ENCODE data around the gene KRTAP4-6. TPM values are rescaled to one million over a fixed set of nuclear protein-coding genes. Genes with fewer than 3 reads are reported as not detected.
"Not testable (repeated sequence)": the region's sequence is repeated elsewhere in the genome, so short reads cannot be mapped to it uniquely, and the experiment has no call there.

KRTAP4-6 gene
- total RNA-seq (2014; rRNA removed) = not detected in 2 replicates
- polyA plus RNA-seq (2012) = not detected

DNA sequence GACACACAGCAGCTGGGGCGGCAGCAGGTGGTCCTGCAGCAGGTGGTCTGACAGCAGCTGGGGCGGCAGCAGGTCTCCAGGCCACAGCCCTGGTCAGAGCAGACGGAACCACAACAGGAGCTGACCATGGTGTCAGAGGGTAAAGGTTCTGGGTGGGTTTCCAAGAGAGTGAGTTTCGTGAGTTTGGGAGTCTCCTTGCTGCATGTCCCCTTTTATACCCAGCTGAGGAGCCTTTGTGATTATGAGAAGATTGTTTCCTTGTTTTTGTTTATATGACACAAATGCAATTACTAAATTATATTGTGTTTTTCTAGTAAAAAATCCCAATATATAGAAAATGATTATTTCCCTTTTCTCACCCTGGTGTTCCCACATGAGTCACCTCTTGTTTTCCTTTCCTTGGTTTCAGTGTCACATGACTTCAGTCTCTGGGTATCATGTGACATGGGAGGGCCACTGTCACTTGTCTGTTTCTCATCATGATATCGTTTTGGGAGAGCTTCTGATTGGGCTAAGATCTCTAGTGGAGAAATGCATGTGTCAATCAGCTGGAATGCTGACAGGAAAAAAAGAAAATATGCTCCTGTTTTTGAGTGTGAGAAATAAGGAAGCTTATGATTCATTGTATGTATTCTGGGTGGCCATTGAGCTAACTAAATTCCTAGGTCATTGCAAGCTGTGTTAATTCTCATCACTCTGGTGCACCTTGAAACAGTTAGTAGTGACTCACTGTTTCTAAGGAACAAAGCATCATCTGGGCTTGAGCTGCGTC, at the start of gene KRTAP4-6:
TSS of gene KRTAP4-6 (minus strand) at position 185 of the 772 bp plus-strand sequence. CDS start at position 128, 57 bp downstream.
- peak; percentile 61 for DNase-seq (ENCODE audit: low read depth)

DNA sequence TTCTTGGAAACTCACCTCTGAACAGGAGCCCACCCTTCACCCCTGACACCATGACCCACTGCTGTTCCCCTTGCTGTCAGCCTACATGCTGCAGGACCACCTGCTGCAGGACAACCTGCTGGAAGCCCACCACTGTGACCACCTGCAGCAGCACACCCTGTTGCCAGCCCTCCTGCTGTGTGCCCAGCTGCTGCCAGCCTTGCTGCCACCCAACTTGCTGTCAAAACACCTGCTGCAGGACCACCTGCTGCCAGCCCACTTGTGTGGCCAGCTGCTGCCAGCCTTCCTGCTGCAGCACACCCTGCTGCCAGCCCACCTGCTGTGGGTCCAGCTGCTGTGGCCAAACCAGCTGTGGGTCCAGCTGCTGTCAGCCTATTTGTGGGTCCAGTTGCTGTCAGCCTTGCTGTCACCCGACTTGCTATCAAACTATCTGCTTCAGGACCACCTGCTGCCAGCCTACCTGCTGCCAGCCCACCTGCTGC, 49.5 kb upstream of the KRTAP4-6 start, which contains the start of gene KRTAP9-1:
TSS of gene KRTAP9-1 (plus strand) at position 51 of the 482 bp plus-strand sequence. CDS start at position 51, 0 bp downstream.
- DNase-seq (ENCODE audit: low read depth) = not testable (repeated sequence)

DNA sequence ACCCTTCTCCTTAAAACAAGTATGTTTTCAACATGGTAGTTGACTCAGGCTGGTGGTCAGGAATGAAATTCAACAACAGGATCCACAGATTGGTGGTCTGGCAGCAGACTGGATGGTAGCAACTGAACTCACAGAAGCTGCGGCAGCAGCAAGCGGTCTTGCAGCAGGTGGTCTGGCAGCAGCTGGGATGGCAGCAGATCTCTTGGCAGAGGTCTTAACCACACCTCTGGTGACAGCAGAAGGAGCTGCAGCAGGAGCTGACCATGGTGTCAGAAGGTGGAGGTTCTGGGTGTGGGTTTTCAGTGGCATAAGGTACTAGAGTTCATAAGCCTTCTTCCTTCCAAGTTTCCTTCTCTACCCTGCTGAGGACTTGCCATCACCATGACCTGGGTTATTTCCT, 46.5 kb upstream of the KRTAP4-6 start:
- peak; percentile 60 for DNase-seq (ENCODE audit: low read depth)

DNA sequence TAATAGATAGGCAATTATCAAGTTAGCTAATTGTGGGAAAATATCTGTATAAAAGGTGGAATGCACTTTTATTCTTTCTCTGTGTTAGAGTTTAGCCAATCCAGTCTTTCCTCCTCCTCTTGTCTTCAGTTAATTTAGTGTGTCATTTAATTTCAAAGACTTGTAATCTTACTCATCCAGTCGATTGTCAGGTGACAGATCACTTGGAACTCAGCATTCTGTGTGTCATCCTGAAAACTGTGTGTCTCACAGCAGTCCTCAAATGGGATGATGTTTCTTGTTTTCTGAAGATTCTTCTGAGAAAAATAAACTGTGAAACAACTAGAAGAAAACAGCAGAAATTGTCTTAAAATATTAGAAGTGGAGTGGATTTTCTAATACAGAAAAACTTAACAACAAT, 44.7 kb upstream of the KRTAP4-6 start:
- no peak for DNase-seq (ENCODE audit: low read depth)

DNA sequence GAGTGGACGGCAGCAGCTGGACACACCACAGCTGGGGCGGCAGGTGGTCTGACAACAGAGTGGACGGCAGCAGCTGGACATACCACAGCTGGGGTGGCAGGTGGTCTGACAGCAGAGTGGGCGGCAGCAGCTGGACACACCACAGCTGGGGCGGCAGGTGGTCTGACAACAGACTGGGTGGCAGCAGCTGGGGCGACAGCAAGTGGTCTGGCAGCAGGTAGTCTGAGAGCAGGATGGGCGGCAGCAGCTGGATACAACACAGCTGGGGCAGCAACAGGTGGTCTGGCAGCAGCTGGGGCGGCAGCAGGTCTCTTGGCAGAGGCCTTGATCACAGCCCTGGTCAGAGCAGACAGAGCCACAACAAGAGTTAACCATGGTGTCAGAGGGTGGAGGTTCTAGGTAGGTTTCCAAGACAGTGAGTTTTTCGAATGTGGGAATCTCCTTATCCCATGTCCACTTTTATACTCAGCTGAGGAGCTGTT, 44.2 kb upstream of the KRTAP4-6 start, which contains the start of gene KRTAP4-1:
TSS of gene KRTAP4-1 (minus strand) at position 432 of the 482 bp plus-strand sequence. CDS start at position 375, 57 bp downstream.
- peak; percentile 32 for DNase-seq (ENCODE audit: low read depth)

DNA sequence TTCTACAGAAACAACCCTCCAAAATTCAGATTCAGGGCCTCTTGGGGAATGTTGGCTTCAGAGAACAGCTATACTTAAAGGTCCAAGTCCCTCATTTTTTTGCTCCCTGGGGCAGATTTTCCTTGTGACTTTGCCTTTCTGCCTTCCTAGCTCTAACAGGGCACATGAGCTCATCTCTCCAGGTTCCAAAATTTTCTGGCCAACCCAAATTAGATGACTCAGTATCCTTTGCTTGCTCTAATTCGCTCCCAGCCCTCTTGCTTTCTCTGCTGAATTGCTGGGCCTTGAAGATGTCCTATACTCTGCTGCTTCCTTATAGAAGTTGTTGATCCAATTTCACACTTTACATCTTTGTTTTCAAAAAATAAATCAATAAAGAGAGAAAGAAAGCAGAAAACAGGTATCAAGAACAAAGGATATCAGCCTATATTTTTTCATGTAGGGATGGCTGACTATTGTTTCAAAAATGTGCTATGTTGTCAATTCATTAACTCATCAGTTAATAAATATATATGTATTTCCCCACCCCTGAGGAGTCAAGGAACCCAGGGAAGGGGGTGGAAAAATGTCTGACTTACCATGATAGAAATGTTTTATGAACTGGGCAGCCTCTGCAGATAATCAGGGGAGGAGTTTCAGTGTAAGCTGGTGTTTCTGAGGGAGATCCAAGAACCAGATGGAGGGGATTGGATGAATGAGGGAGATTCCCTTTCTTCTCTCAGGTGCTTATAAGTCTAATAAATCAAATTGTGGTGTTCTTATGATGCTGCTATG, 38.7 kb upstream of the KRTAP4-6 start:
- DNase-seq (ENCODE audit: low read depth) = no peak

DNA sequence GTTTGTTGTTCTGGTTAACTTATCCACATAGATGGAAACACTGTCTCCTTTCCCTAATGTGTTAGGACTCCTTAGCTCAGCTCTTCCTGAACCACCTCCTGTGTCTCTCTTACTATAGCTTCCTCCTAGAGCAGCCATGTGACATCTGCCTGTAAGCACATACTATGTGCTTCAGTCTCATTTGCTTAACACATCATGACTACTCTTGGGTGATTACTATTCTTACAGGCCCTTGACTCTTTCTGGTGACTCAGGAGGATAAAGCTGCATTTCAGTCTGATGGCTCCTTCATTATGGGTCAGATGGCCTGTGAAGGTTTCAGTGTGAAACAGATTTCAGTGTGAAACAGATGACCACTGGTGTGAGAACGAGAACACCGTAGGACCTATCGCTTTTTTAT, 38.0 kb upstream of the KRTAP4-6 start:
- no peak for DNase-seq (ENCODE audit: low read depth)

DNA sequence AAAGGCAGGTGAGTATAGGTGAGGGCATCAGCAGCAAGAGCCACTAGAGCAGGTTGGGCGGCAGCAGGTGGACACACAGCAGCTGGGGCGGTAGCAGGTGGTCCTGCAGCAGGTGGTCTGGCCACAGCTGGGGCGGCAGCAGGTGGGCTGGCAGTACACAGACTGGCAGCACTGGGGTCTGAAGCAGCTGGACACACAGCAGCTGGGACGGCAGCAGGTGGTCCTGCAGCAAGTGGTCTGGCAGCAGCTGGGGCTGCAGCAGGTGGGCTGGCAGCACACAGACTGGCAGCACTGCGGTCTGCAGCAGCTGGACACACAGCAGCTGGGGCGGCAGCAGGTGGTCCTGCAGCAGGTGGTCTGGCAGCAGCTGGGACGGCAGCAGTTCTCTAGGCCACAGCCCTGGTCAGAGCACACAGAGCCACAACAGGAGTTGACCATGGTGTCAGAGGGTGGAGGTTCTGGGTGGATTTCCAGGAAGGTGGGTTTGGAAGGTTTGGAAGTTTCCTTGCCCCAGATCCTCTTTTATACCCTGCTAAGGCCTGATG, 37.5 kb upstream of the KRTAP4-6 start, which contains the start of gene KRTAP4-2:
TSS of gene KRTAP4-2 (minus strand) at position 495 of the 545 bp plus-strand sequence. CDS start at position 438, 57 bp downstream.
- no peak for DNase-seq (ENCODE audit: low read depth)

DNA sequence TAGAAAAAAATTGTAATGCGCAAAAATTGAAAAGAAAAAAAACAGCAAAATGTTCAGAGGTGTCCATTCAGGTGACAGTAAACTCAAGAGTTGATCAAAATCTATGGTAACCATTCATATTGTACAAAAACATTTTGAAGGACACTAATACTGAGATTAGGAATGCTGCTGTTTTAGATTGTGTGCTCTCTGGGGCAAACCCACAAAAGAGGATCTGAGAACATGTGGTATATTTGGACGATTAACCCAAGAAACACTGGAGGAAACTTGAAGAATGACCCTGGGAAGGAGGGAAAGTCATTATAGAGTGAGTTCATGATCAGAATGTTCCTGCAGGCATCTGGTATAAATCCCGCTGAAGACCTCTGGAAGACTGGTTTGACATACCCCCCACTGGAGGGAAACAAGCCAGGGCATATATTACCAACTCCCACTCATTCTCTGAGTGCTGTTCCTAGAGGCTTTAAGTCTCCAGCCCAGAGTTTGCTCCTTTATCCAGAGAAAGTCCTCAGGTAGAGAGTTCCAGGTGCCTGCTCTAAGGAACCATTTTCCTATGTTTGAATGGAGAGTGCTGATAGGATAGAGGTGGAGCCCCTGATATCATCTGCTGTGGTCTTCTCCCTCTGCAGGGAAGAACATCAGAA, 36.5 kb upstream of the KRTAP4-6 start:
- no peak for DNase-seq (ENCODE audit: low read depth)

DNA sequence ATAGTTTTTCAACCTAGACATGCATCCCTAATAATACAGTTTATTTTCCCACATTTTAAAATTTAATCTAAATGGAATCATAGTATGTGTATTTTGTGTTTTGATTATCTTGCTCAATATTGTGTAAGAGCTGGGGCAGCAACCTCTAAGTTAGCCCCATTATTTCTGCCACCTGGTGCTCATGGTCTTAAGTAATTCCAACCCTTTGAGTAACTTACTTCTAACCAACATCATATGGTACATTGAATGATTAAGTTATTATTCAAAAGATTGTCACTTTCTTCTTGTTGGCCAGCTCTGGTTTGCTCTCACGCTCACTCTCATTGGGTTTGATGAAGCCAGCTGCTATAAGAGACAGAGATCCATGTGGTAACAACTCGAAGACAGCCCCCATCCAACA, 31.5 kb upstream of the KRTAP4-6 start:
- peak; percentile 35 for DNase-seq (ENCODE audit: low read depth)

DNA sequence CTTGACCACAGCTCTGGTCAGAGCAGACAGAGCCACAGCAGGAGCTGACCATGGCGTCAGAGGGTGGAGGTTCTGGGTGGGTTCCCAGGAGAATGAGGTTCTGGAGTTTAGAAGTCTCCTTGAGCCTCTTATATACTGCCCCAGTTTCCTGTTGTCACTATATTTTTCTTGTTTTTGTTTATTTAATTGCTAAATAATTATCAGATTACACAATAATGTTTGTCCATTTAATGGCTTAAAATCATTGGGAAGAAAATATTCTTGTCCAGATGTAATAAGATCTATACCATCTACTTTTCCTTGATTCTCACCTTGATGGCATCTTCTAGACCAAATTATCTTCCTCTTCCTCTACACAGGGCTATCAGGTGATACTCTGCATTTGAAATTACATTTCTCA, 27.8 kb upstream of the KRTAP4-6 start, which contains the start of gene KRTAP4-3:
TSS of gene KRTAP4-3 (minus strand) at position 101 of the 400 bp plus-strand sequence. CDS start at position 52, 49 bp downstream.
- DNase-seq (ENCODE audit: low read depth) = no peak

DNA sequence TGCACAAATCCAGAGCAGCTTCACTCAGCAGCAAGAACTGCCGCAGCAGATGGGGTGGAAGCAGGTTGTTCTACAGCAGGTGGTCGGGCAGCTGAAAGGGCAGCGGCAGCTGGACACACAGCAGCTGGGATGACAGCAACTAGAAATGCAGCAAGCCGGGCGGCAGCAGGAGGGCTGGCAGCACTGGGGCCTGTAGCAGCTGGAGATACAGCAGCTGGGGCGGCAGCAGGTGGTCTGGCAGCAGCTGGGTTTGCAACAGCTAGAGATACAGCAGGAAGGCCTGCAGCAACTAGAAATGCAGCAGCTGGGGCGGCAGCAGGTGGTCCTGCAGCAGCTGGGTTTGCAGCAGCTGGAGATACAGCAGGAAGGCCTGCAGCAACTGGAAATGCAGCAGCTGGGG, 27.2 kb upstream of the KRTAP4-6 start:
- DNase-seq (ENCODE audit: low read depth) = peak; percentile 14

DNA sequence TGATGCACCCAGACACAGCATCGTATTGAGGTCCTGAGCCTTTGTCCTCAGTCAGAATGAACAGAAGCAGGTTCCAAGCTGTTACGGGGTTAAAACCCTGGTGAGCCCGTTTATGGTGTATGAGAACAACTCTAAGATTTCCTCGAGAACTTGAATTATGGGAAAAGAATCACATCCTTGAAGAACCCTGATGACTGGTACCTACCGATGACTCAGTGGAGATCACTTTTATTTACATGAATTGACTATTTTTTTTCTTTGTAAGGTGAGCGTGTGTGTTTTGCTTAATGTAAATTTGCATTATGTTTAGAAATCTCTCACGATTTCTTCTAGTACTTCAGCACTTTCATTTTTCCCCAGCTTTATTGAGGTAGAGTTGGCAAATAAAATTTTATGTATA, 23.5 kb upstream of the KRTAP4-6 start:
- no peak for DNase-seq (ENCODE audit: low read depth)

DNA sequence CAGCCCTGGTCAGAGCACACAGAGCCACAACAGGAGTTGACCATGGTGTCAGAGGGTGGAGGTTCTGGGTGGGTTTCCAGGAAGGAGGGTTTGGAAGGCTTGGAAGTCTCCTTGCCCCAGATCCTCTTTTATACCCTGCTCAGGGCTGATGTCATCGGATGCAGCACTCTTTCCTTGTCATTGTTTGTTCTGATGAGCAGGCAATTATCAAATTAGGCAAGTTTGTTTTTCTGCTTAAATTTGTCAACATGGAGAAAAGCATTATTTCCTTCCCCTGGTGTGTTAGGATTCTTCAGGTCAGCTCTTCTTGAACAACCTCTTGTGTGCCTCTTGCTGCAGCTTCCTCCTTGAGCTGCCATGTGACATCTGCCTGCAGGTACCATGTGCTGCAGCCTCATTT, 20.3 kb upstream of the KRTAP4-6 start, which contains the start of gene KRTAP4-4:
TSS of gene KRTAP4-4 (minus strand) at position 101 of the 400 bp plus-strand sequence. CDS start at position 44, 57 bp downstream.
- DNase-seq (ENCODE audit: low read depth) = no peak

DNA sequence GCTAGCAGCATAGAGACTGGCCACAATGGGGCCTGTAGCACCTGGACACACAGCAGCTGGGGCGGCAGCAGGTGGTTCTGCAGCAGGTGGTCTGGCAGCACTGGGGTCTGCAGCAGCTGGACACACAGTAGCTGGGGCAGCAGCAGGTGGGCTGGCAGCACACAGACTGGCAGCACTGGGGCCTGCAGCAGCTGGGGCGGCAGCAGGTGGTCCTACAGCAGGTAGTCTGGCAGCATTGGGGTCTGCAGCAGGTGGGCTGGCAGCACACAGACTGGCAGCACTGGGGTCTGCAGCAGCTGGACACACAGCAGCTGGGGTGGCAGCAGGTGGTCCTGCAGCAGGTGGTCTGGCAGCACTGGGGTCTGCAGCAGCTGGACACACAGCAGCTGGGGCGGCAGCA, 19.8 kb upstream of the KRTAP4-6 start:
- DNase-seq (ENCODE audit: low read depth) = not testable (repeated sequence)

DNA sequence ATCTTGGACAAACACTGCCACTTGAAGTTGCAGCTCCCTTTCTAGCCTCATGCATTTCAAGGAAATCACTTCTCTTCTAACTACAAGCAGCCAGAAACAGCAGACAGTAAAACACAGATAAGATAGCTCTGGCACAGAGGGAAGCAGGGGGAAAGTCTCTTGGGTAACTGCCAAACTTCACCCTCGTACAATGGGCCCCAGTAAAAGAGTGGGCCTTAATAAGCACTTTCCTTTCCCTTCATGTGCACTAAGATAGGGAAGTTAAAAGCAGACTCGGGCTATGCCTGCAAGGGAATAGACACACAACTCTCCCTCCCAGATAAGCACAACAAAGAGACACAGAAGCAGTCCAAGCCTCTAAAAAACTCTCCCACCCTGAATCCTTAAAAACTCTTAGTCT, 13.5 kb upstream of the KRTAP4-6 start:
- no peak for DNase-seq (ENCODE audit: low read depth)

DNA sequence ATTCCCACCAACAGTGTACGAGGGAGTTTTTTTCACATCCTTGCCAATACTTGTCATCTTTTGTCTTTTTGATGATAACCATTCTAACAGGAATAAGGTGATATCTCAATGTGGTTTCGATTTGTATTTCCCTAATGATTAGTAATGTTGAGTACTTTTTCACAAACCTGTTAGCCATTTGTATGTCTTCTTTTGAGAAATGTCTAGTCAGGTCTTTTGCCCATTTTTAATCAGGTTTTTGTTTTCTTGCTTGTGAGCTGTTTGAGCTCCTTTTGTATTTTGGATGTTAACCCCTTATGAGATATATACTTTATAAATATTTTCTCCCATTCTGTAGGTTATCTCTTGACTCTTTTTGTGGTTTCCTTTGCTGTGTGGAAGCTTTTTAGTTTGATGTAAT, 11.2 kb upstream of the KRTAP4-6 start:
- DNase-seq (ENCODE audit: low read depth) = no peak

DNA sequence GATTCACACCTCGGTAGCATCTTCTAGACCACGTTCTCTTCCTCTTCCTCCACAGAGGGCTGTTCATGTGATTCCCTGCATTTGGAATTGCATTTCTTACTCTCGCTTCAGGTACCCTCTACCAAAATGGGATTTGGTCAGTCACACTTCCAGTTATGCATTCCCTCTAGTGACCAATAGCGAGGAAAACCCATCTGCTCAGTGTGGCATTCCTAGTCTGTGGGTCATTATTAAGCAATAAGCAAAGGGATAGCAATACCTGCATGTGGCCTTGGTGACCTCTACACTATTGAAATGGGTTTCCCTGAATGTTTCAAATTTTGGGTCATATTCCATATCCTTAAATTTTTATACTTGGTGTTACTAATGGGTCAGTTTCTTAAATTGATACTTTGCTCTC, 9.7 kb upstream of the KRTAP4-6 start:
- DNase-seq (ENCODE audit: low read depth) = no peak

DNA sequence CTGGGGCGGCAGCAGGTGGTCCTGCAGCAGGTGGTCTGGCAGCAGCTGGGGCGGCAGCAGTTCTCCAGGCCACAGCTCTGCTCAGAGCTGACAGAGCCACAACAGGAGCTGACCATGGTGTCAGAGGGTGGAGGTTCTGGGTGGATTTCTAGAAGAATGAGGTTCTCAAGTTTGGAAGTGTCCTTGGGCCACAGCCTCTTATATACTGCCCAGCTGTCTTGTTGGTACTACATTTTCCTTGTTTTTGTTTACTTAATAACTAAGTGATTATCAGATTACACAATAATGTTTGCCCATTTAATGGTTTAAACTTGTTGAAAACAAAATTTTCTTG, 9.3 kb upstream of the KRTAP4-6 start, which contains the start of gene KRTAP4-5:
TSS of gene KRTAP4-5 (minus strand) at position 174 of the 334 bp plus-strand sequence. CDS start at position 116, 58 bp downstream.
- DNase-seq (ENCODE audit: low read depth) = no peak

DNA sequence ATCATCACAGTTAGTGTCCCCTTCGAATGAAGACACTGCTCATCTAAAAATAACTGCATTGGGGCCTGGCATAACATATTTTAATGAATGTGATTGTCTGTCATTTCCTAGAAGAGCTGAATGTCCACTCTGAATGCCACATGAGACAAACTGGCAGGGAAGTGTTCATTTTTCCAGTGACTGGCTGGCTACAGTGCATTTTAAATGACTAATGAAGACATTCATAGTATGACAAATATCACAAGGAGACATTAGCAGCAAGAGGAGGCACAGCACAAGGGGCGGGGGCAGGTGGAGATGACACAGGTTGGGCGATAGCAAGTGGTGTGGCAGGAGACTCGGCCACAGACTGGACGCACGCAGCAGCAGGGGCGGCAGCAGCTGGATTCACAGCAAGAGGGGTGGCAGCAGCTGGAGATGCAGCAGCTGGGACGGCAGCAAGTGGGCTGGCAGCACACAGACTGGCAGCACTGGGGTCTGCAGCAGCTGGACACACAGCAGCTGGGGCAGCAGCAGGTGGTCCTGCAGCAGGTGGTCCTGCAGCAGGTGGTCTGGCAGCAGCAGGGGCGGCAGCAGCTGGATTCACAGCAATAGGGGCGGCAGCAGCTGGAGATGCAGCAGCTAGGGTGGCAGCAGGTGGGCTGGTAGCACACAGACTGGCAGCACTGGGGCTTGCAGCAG, 8.8 kb upstream of the KRTAP4-6 start:
- peak; percentile 10 for DNase-seq (ENCODE audit: low read depth)

Data from LHCN-M2 (cell line).